Memory B cell (primary cell): ENCODE measurements around the gene FREY1.
"Not testable (repeated sequence)": the region's sequence is repeated elsewhere in the genome, so short reads cannot be mapped to it uniquely, and the experiment has no call there.

Experiments used
- ATAC-seq: fragments of 150-1000 bp; cut with Tn5 transposase; 2 replicates; pipeline ENCODE4 v1.10.0; 2021; ENCODE audit warnings: low read depth, mild to moderate bottlenecking, moderate library complexity
- DNase-seq, 2 donors: peaks; one replicate each; pipeline ENCODE4 v3.0.0; 2022; ENCODE audit warnings: low spot score in 2 of 2
- H3K27ac Mint-ChIP-seq: one replicate; pipeline ENCODE4 v1.8.0; 2022; ENCODE audit warnings: mild to moderate bottlenecking, moderate library complexity, mixed read lengths
- H3K27me3 Mint-ChIP-seq: one replicate; pipeline ENCODE4 v1.8.0; 2022; ENCODE audit warnings: mixed read lengths
- H3K36me3 Mint-ChIP-seq: one replicate; pipeline ENCODE4 v1.8.0; 2022; ENCODE audit warnings: mild to moderate bottlenecking, mixed read lengths
- H3K4me1 Mint-ChIP-seq: one replicate; pipeline ENCODE4 v1.8.0; 2022; ENCODE audit warnings: mixed read lengths
- H3K4me3 Mint-ChIP-seq: one replicate; pipeline ENCODE4 v1.8.0; 2022; ENCODE audit warnings: mild to moderate bottlenecking, moderate library complexity, mixed read lengths
- H3K9me3 Mint-ChIP-seq: one replicate; pipeline ENCODE4 v1.8.0; 2022; ENCODE audit warnings: mixed read lengths

The FREY1 gene

DNA sequence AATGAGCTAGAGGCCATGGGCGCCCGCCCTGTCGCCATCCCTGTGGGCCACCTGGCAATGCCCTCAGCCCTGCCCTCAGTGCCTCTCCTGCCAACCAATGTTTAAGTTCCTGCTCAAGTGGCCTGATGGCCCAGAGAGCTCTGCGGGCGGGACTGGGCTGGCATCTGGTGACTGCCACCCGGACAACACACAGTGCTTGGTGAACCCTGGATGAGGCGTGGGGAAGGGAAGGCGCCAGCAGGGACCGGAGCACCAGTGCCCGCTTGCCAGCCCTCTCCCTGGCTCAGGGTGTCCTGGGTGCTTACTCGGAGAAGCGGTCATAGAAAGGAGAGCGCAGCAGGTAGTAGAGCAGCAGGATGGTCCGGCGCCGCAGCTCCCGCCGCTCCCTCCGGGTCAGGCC lies 6.4 kb upstream of the FREY1 start:
- peaks cover 28% of the 10 kb centered on the region for H3K36me3 Mint-ChIP-seq
- no peaks in the 10 kb centered on the region for H3K9me3 Mint-ChIP-seq
- peaks cover 15% of the 10 kb centered on the region for H3K4me1 Mint-ChIP-seq
- no peak for DNase-seq
- ATAC-seq = no peak
- H3K4me3 Mint-ChIP-seq = no peak overlapping the region
- H3K27me3 Mint-ChIP-seq = no peaks in the 10 kb centered on the region
- no peak overlapping the region for H3K27ac Mint-ChIP-seq

DNA sequence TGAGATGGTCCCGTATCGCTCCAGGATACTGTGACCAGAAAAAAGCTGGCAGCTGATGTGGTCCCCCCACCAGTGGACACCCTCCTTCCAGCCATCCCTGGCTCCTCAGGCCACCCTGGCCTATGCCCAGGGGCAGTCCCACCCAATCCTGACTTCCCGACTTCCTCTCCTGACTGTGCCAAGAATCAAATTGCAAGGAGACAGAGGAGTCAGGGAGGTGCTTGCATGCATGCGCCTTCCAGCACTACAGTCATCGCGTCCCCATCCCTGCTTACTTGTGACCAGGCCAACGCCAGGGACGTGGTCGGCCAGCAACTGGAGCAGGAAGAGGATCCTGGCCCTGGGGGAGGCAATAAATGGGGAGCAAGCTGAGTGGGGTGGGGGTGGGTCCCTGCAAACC lies 3.6 kb upstream of the FREY1 start:
- DNase-seq (no peak), ATAC-seq (no peak)
- no peak overlapping the region for H3K4me3 Mint-ChIP-seq
- peaks cover 15% of the 10 kb centered on the region for H3K4me1 Mint-ChIP-seq
- H3K27ac Mint-ChIP-seq = no peak overlapping the region
- H3K9me3 Mint-ChIP-seq = no peaks in the 10 kb centered on the region
- no peaks in the 10 kb centered on the region for H3K27me3 Mint-ChIP-seq
- H3K36me3 Mint-ChIP-seq = peaks cover 28% of the 10 kb centered on the region

DNA sequence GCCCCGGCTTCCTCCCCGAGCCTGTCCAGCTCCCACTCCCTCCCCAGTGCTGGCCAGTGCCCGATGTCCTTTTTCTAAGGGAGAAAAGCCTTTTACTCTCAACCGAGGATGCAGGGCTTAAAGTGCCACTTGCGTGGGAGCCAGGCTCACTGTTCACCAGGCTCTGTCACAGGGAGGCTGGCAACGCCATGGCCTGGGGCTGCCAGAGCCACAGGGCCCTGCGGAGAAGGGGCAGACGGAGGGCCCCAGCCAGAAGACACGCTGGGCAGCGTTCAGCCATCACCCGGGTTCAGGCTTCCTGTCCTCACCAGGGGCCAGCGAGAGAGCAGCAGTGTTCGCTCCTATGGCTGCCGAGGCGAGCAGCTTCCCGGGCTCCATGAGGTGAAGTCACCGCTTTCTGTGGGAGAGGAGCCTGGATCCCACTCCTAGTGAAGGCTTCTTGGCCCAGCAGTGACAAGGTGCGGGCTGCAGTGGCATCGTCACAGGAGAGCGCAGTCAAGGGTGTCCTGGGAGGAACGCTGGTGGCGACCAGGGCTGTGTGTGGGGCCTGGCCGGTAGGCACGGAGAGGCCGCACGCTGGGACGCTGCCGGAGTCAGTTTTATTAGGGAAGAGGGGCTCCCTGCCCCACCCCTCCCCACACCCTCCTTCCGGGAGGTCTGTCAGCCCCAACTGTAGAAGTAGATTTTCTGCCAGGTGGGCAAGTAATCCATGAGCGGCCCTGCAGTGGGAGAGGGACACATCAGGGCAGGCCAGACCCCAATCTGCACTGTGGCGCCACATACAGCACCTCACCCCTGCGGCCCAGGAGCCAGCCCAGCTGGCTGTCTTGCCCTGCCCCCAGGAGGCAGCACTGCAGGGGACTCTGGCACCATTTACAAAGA lies 2.8 kb upstream of the FREY1 start:
- peaks cover 15% of the 10 kb centered on the region for H3K4me1 Mint-ChIP-seq
- no peak for DNase-seq
- H3K27ac Mint-ChIP-seq = no peak overlapping the region
- H3K36me3 Mint-ChIP-seq = peaks cover 26% of the 10 kb centered on the region
- H3K27me3 Mint-ChIP-seq = no peaks in the 10 kb centered on the region
- H3K9me3 Mint-ChIP-seq = no peaks in the 10 kb centered on the region
- no peak for ATAC-seq
- H3K4me3 Mint-ChIP-seq = no peak overlapping the region

- H3K4me3 Mint-ChIP-seq = no peak overlapping the region
Observed at GRCh38 chr11:45907911-45908370, 870 bp upstream of the FREY1 start.

GRCh38 chr11:45906096-45906682 lies 882 bp downstream of the FREY1 start:
- peaks cover 14% of the 10 kb centered on the region for H3K4me1 Mint-ChIP-seq
- H3K36me3 Mint-ChIP-seq = peaks cover 12% of the 10 kb centered on the region
- no peaks in the 10 kb centered on the region for H3K27me3 Mint-ChIP-seq
- peak; percentile 23 for ATAC-seq
- no peak for DNase-seq
- H3K9me3 Mint-ChIP-seq = no peaks in the 10 kb centered on the region
- no peak overlapping the region for H3K27ac Mint-ChIP-seq
- no peak overlapping the region for H3K4me3 Mint-ChIP-seq

More at GRCh38 chr11:45907911-45908370, 870 bp upstream of the FREY1 start:
- H3K9me3 Mint-ChIP-seq = no peaks in the 10 kb centered on the region
- H3K4me1 Mint-ChIP-seq = peaks cover 12% of the 10 kb centered on the region
- ATAC-seq (no peak), DNase-seq (no peak)
- no peaks in the 10 kb centered on the region for H3K27me3 Mint-ChIP-seq
- no peak overlapping the region for H3K27ac Mint-ChIP-seq
- peaks cover 19% of the 10 kb centered on the region for H3K36me3 Mint-ChIP-seq

DNA sequence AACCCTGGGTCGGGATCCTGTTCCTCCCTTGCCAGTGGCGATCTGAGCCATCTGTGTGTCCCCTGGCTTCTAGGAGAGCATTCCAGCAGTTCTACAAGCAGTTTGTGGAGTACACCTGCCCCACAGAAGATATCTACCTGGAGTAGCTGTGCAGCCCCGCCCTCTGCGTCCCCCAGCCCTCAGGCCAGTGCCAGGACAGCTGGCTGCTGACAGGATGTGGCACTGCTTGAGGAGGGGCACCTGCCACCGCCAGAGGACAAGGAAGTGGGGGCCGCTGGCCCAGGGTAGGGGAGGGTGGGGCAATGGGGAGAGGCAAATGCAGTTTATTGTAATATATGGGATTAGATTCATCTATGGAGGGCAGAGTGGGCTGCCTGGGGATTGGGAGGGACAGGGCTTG lies 1.5 kb downstream of the FREY1 start:
- not testable (repeated sequence) for H3K9me3 Mint-ChIP-seq, H3K27me3 Mint-ChIP-seq, H3K27ac Mint-ChIP-seq, H3K36me3 Mint-ChIP-seq, H3K4me3 Mint-ChIP-seq, DNase-seq
- peaks cover 16% of the 10 kb centered on the region for H3K4me1 Mint-ChIP-seq
- ATAC-seq = peak; percentile 23

- ATAC-seq = no peak
- Mint-ChIP-seq H3K27ac (no peak overlapping the region), H3K4me3 (no peak overlapping the region)
Observed at GRCh38 chr11:45905095-45905494, 2.0 kb downstream of the FREY1 start.

GRCh38 chr11:45904309-45904915 lies 2.7 kb downstream of the FREY1 start:
- H3K27ac Mint-ChIP-seq = peak overlapping the region; percentile 4

More at GRCh38 chr11:45905095-45905494, 2.0 kb downstream of the FREY1 start:
- H3K27me3 Mint-ChIP-seq = peaks cover 3% of the 10 kb centered on the region
- DNase-seq = no peak
- no peaks in the 10 kb centered on the region for H3K9me3 Mint-ChIP-seq
- H3K36me3 Mint-ChIP-seq = peaks cover 6% of the 10 kb centered on the region
- peaks cover 18% of the 10 kb centered on the region for H3K4me1 Mint-ChIP-seq

DNA sequence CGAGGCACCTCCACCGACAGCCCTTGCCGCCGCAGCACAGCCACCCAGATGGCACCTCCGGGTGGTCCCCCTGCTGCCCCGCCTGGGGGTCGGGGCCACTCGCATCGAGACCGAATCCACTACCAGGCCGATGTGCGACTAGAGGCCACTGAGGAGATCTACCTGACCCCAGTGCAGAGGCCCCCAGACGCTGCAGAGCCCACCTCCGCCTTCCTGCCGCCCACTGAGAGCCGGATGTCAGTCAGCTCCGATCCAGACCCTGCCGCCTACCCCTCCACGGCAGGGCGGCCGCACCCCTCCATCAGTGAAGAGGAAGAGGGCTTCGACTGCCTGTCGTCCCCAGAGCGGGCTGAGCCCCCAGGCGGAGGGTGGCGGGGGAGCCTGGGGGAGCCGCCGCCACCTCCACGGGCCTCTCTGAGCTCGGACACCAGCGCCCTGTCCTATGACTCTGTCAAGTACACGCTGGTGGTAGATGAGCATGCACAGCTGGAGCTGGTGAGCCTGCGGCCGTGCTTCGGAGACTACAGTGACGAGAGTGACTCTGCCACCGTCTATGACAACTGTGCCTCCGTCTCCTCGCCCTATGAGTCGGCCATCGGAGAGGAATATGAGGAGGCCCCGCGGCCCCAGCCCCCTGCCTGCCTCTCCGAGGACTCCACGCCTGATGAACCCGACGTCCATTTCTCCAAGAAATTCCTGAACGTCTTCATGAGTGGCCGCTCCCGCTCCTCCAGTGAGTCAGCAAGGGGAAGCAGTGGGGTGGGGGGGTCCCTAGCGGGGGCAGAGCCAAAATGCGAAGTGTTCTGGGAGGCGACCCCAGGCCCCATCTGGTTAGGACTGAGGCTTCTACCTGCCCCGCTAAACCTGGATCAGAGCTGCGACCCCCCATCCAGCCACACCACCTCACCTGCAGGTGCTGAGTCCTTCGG lies 4.4 kb downstream of the FREY1 start:
- Mint-ChIP-seq H3K36me3 (no peaks in the 10 kb centered on the region), H3K4me3 (no peak overlapping the region), H3K4me1 (peaks cover 14% of the 10 kb centered on the region), H3K9me3 (no peaks in the 10 kb centered on the region), H3K27ac (peak overlapping the region; percentile 62), H3K27me3 (peaks cover 6% of the 10 kb centered on the region)
- no peak for ATAC-seq
- no peak for DNase-seq

More at GRCh38 chr11:45904309-45904915, 2.7 kb downstream of the FREY1 start:
- H3K27me3 Mint-ChIP-seq = peaks cover 3% of the 10 kb centered on the region
- no peaks in the 10 kb centered on the region for H3K9me3 Mint-ChIP-seq
- DNase-seq (no peak), ATAC-seq (no peak)
- no peak overlapping the region for H3K4me3 Mint-ChIP-seq
- H3K4me1 Mint-ChIP-seq = peaks cover 18% of the 10 kb centered on the region
- peaks cover 2% of the 10 kb centered on the region for H3K36me3 Mint-ChIP-seq

- no peak overlapping the region for H3K4me3 Mint-ChIP-seq
- peaks cover 11% of the 10 kb centered on the region for H3K4me1 Mint-ChIP-seq
- H3K36me3 Mint-ChIP-seq = no peaks in the 10 kb centered on the region
- ATAC-seq (no peak), DNase-seq (no peak)
- peaks cover 6% of the 10 kb centered on the region for H3K27me3 Mint-ChIP-seq
- H3K9me3 Mint-ChIP-seq = no peaks in the 10 kb centered on the region
- H3K27ac Mint-ChIP-seq = no peak overlapping the region
Observed at GRCh38 chr11:45901626-45902025, 5.4 kb downstream of the FREY1 start.

- Mint-ChIP-seq H3K36me3 (no peaks in the 10 kb centered on the region), H3K4me3 (peak overlapping the region; percentile 50), H3K27me3 (peaks cover 6% of the 10 kb centered on the region), H3K4me1 (peaks cover 8% of the 10 kb centered on the region), H3K9me3 (no peaks in the 10 kb centered on the region), H3K27ac (no peak overlapping the region)
- DNase-seq (no peak), ATAC-seq (no peak)
Observed at GRCh38 chr11:45900916-45901617, 6.0 kb downstream of the FREY1 start.

DNA sequence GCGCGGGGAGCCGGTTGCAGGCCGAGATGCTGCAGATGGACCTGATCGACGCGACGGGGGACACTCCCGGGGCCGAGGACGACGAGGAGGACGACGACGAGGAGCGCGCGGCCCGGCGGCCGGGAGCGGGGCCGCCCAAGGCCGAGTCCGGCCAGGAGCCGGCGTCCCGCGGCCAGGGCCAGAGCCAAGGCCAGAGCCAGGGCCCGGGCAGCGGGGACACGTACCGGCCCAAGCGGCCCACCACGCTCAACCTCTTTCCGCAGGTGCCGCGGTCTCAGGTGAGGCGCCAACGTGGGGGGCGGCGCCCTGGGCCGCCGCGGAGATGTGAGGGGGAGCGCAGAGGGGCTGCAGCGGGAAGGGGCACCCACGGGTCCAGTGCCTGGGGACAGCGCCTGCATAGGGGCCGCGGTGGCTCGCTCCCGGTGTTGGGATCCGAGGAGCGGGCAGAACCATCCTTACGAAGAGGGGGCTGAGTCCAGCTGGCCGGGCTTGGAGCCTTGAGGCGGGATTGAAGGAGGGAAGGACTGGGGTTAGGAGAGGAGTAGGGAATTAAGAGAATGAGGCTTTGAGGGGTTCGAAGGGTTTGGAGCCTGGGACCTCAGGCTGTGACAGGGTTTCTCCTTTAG lies 6.8 kb downstream of the FREY1 start:
- not testable (repeated sequence) for H3K4me1 Mint-ChIP-seq, H3K9me3 Mint-ChIP-seq, H3K27me3 Mint-ChIP-seq, H3K36me3 Mint-ChIP-seq, ATAC-seq, DNase-seq
- peak overlapping the region; percentile 79 for H3K4me3 Mint-ChIP-seq
- peak overlapping the region; percentile 92 for H3K27ac Mint-ChIP-seq
